CD4-positive, alpha-beta T cell treated with Interleukin-21 for 1 hour (primary cell): Measurements from ENCODE around the gene LRRK1.

Experiments
- DNase-seq: peaks from one replicate; pipeline ENCODE4 v3.0.0-alpha.2; 2020

Gene LRRK1

GRCh38 chr15:101118116-101118515 lies 199.0 kb downstream of the LRRK1 start:
- no peak for DNase-seq

GRCh38 chr15:101118615-101119014 lies 199.5 kb downstream of the LRRK1 start:
- DNase-seq: no peak

- DNase-seq: no peak
These were observed 200.0 kb downstream of the LRRK1 start for GRCh38 chr15:101119181-101119580.
